ENCODE data around the gene OGDH.
"Not testable (repeated sequence)": the region's sequence is repeated elsewhere in the genome, so short reads cannot be mapped to it uniquely, and the experiment has no call there.

The OGDH gene

GRCh38 chr7:44606341-44607140 lies at the start of gene OGDH:
OGDH (plus strand) TSS chr7:44606627; CDS start chr7:44624344, 17,717 bp downstream.
- DNase-seq (ENCODE audit: low spot score), result peak; percentile 100

GRCh38 chr7:44557485-44557884 lies 48.9 kb upstream of the OGDH start:
- DNase-seq (ENCODE audit: low spot score), result no peak

GRCh38 chr7:44559485-44559884 lies 46.9 kb upstream of the OGDH start:
- no peak for DNase-seq (ENCODE audit: low spot score)

GRCh38 chr7:44561481-44561880 lies 44.9 kb upstream of the OGDH start:
- DNase-seq (ENCODE audit: low spot score), result no peak

- DNase-seq (ENCODE audit: low spot score), result no peak
Measured at GRCh38 chr7:44561962-44562621, 44.3 kb upstream of the OGDH start.

- not testable (repeated sequence) for DNase-seq (ENCODE audit: low spot score)
Measured at GRCh38 chr7:44562622-44562962, 43.8 kb upstream of the OGDH start.

GRCh38 chr7:44563171-44563679 lies 43.2 kb upstream of the OGDH start:
- DNase-seq (ENCODE audit: low spot score), result no peak

- no peak for DNase-seq (ENCODE audit: low spot score)
Measured at GRCh38 chr7:44564606-44565005, 41.8 kb upstream of the OGDH start.

- no peak for DNase-seq (ENCODE audit: low spot score)
Measured at GRCh38 chr7:44565097-44565794, 41.2 kb upstream of the OGDH start.

GRCh38 chr7:44565795-44566559 lies 40.5 kb upstream of the OGDH start:
- no peak for DNase-seq (ENCODE audit: low spot score)

- DNase-seq (ENCODE audit: low spot score), result no peak
Measured at GRCh38 chr7:44566680-44567079, 39.7 kb upstream of the OGDH start.

GRCh38 chr7:44567884-44568283 lies 38.5 kb upstream of the OGDH start:
- no peak for DNase-seq (ENCODE audit: low spot score)

GRCh38 chr7:44568771-44569560 lies 37.5 kb upstream of the OGDH start:
- DNase-seq (ENCODE audit: low spot score), result no peak

GRCh38 chr7:44569959-44570358 lies 36.5 kb upstream of the OGDH start:
- DNase-seq (ENCODE audit: low spot score), result no peak

- no peak for DNase-seq (ENCODE audit: low spot score)
Measured at GRCh38 chr7:44572771-44573170, 33.7 kb upstream of the OGDH start.

- peak; percentile 94 for DNase-seq (ENCODE audit: low spot score)
Measured at GRCh38 chr7:44573464-44574286, 32.8 kb upstream of the OGDH start, which contains the start of gene DDX56. DDX56 (minus strand) TSS chr7:44573908; CDS start chr7:44573895, 13 bp downstream.

- no peak for DNase-seq (ENCODE audit: low spot score)
Measured at GRCh38 chr7:44574287-44574872, 32.0 kb upstream of the OGDH start.

- no peak for DNase-seq (ENCODE audit: low spot score)
Measured at GRCh38 chr7:44575054-44575453, 31.4 kb upstream of the OGDH start.

- no peak for DNase-seq (ENCODE audit: low spot score)
Measured at GRCh38 chr7:44576228-44576627, 30.2 kb upstream of the OGDH start.

Data from left forelimb (tissue), 1 donor.